Ascending aorta (tissue), 2 donors: ENCODE data around the gene PTPN12. TPM values are rescaled to one million over a fixed set of nuclear protein-coding genes. Genes with fewer than 3 reads are reported as not detected.
"Not testable (repeated sequence)": the region's sequence is repeated elsewhere in the genome, so short reads cannot be mapped to it uniquely, and the experiment has no call there.

Source experiments
- DNase-seq, 2 donors: peaks; one replicate each; pipeline ENCODE4 v3.0.0-alpha.2; 2019; ENCODE audit warnings: low spot score in 2 of 2
- H3K27ac ChIP-seq, 2 donors: fragments of 200-600 bp; sonication (generic); one replicate each; pipeline ENCODE4 v1.5.1; 2016 to 2017; ENCODE audit warnings: mild to moderate bottlenecking in 1 of 2
- H3K27me3 ChIP-seq: fragments of 200-600 bp; sonication (generic); one replicate; pipeline ENCODE4 v1.5.1; 2017
- H3K36me3 ChIP-seq, 2 donors: fragments of 200-600 bp; sonication (generic); one replicate each; pipeline ENCODE4 v1.5.1; 2016
- H3K4me1 ChIP-seq, 2 donors: fragments of 200-600 bp; sonication (generic); one replicate each; pipeline ENCODE4 v1.5.1; 2016 to 2017; ENCODE audit warnings: mild to moderate bottlenecking in 1 of 2
- H3K4me3 ChIP-seq, 2 donors: fragments of 200-600 bp; sonication (generic); one replicate each; pipeline ENCODE4 v1.5.1; 2016 to 2017; ENCODE audit warnings: mild to moderate bottlenecking in 1 of 2
- H3K9me3 ChIP-seq, 2 donors: fragments of 200-600 bp; sonication (generic); one replicate each; pipeline ENCODE4 v1.5.1; 2016
- CTCF ChIP-seq, 3 experiments: fragments of 200-600 bp in 2 of 3; fragments of 450-650 bp in 1 of 3; sonication (generic) in 2 of 3; IDR thresholded peaks; one replicate each; pipeline ENCODE4 v1.5.1; 2016 to 2019; ENCODE audit warnings: antibody characterized with exemption in 3 of 3, mild to moderate bottlenecking in 1 of 3, moderate library complexity in 1 of 3
- intact Hi-C: fragments of 100-400 bp; cut with DNase I; formaldehyde crosslinking; loops from one replicate; pipeline ENCODE4 v1.15.1; 2023
- total RNA-seq: library from RNA; depleted of rRNA; stranded (reverse); fragments of >200 nt; gene quantifications from one replicate; pipeline ENCODE4 v1.1.0, GENCODE V29; 2016

The PTPN12 gene
- total RNA-seq, 1 donor from 2014 or later = 57.4 TPM

DNA sequence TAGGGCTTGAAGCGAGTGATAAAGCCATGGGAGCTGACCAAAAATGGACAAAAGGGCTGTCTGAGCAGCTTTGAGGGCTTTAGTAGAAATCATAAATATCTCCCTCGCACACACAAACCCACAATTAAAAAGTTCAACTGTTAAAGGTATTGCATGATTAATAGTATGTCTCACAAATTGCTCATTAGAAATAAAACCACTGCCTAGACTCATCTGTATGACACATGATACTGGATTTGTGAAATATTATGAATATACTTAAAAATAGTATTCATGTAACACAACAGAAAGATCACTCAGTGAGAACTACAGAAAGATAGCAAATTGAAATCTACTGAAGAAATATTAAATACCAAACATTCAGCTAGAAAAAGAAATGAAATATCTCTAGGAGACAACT lies 11.9 kb upstream of the PTPN12 start:
- H3K27me3 ChIP-seq = no peaks in the 10 kb centered on the region
- no peak for TF ChIP-seq CTCF (IDR thresholded peaks at IDR 0.05)
- H3K27ac ChIP-seq = no peak overlapping the region
- no peaks in the 10 kb centered on the region for H3K4me1 ChIP-seq
- intact Hi-C loops = no loop called here
- no peaks in the 10 kb centered on the region for H3K36me3 ChIP-seq
- no peak overlapping the region for H3K4me3 ChIP-seq
- DNase-seq = no peak
- H3K9me3 ChIP-seq = no peaks in the 10 kb centered on the region

GRCh38 chr7:77528368-77528767 lies 8.7 kb upstream of the PTPN12 start:
- H3K4me1 ChIP-seq = no peaks in the 10 kb centered on the region
- no peak for TF ChIP-seq CTCF (IDR thresholded peaks at IDR 0.05)
- no peak overlapping the region for H3K4me3 ChIP-seq
- no peaks in the 10 kb centered on the region for H3K36me3 ChIP-seq
- no peak for DNase-seq
- no peaks in the 10 kb centered on the region for H3K27me3 ChIP-seq
- intact Hi-C loops = no loop called here
- no peak overlapping the region for H3K27ac ChIP-seq
- no peaks in the 10 kb centered on the region for H3K9me3 ChIP-seq

GRCh38 chr7:77529279-77529678 lies 7.8 kb upstream of the PTPN12 start:
- H3K27me3 ChIP-seq = no peaks in the 10 kb centered on the region
- DNase-seq = no peak
- intact Hi-C loops = no loop called here
- no peaks in the 10 kb centered on the region for H3K9me3 ChIP-seq
- no peak overlapping the region for H3K4me3 ChIP-seq
- no peaks in the 10 kb centered on the region for H3K4me1 ChIP-seq
- no peak for TF ChIP-seq CTCF (IDR thresholded peaks at IDR 0.05)
- H3K27ac ChIP-seq = no peak overlapping the region
- H3K36me3 ChIP-seq = no peaks in the 10 kb centered on the region

DNA sequence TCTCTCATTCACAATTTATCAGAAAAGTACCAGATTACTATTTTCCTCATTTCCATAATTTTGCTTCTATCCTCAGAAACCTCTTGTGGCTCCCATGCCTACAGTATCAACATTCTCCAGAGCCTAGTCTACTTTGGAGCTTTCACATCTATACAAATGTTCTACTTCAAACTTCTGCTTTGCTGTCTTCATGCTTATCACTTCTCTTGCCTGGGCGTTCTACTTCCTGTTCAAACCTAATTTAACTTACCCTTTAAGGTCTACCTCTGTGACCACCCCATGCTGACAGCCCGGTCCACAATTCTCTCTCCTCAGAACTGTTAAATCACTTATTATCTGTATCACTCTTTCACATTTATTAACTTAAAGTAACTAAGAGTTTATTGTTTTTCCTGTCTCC lies 6.1 kb upstream of the PTPN12 start:
- no peaks in the 10 kb centered on the region for H3K27me3 ChIP-seq
- no peak for DNase-seq
- no peak overlapping the region for H3K27ac ChIP-seq
- no peaks in the 10 kb centered on the region for H3K9me3 ChIP-seq
- H3K36me3 ChIP-seq = no peaks in the 10 kb centered on the region
- intact Hi-C loops = no loop called here
- peaks cover 0 to 2% of the 10 kb centered on the region in 2 donors for H3K4me1 ChIP-seq
- TF ChIP-seq CTCF (IDR thresholded peaks at IDR 0.05) = no peak
- no peak overlapping the region for H3K4me3 ChIP-seq

- TF ChIP-seq CTCF (IDR thresholded peaks at IDR 0.05) = no peak
- intact Hi-C loops = no loop called here
- Histone ChIP-seq H3K4me1 (peaks cover 0 to 3% of the 10 kb centered on the region in 2 donors), H3K27ac (no peak overlapping the region), H3K27me3 (no peaks in the 10 kb centered on the region), H3K4me3 (no peak overlapping the region), H3K36me3 (no peaks in the 10 kb centered on the region), H3K9me3 (no peaks in the 10 kb centered on the region)
- no peak for DNase-seq
Observed at GRCh38 chr7:77532247-77532646, 4.8 kb upstream of the PTPN12 start.

DNA sequence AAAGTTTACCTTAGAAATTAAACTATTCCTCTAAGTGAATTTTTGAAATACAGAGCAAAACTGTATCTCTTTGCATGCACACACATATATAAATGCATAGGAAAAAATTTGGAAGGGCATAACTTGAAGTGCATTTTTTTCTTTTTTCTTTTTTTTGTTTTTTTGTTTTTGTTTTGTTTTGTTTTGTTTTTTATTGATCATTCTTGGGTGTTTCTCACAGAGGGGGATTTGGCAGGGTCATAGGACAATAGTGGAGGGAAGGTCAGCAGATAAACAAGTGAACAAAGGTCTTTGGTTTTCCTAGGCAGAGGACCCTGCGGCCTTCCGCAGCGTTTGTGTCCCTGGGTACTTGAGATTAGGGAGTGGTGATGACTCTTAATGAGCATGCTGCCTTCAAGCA lies 4.4 kb upstream of the PTPN12 start:
- H3K4me3 ChIP-seq, H3K36me3 ChIP-seq, H3K4me1 ChIP-seq, DNase-seq, H3K9me3 ChIP-seq, H3K27ac ChIP-seq, intact Hi-C loops, H3K27me3 ChIP-seq: not testable (repeated sequence)

- intact Hi-C loops, H3K27me3 ChIP-seq, H3K4me1 ChIP-seq, H3K9me3 ChIP-seq, DNase-seq, H3K27ac ChIP-seq, H3K4me3 ChIP-seq, H3K36me3 ChIP-seq: not testable (repeated sequence)
Observed at GRCh38 chr7:77534046-77534445, 3.0 kb upstream of the PTPN12 start.
